ENCODE results near the gene ALDH2. TPM values are rescaled to one million over a fixed set of nuclear protein-coding genes. Genes with fewer than 3 reads are reported as not detected.

The ALDH2 gene
- polyA plus RNA-seq, 1 experiment = 48.8 TPM

DNA sequence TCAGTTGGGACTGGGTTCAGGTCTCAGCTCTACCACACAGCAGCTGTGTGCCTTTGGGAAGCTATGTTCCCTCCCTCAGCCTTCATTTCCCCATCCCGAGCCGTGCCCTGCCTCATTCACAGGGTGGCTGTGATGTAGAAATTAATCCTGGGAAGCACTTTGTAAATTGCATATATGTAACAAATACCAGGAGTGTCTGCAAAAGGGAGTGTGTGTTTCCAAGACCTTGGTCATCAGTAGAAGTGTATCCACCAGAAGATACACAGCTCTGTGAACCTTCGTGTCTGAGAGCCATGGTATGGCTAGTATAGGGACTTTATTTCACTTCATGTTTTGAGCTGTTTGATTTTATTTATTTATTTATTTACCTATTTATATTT lies 26.1 kb downstream of the ALDH2 start:
- Histone ChIP-seq H3K27me3 (ENCODE audit: control insufficient read depth, insufficient read depth, low read length) (no peaks in the 10 kb centered on the region), H3K4me3 (ENCODE audit: low read depth, low read length) (no peak overlapping the region), H3K36me3 (ENCODE audit: control insufficient read depth, insufficient read depth, low read length) (peaks cover 18% of the 10 kb centered on the region)
- CTCF ChIA-PET = interaction anchor here (1.2 to 2.1 kb wide), 2 partner anchors 23 to 39 kb away, joined by 5 to 8 read pairs; no protein-coding TSS in a partner anchor
- TF ChIP-seq, protein P1, sequence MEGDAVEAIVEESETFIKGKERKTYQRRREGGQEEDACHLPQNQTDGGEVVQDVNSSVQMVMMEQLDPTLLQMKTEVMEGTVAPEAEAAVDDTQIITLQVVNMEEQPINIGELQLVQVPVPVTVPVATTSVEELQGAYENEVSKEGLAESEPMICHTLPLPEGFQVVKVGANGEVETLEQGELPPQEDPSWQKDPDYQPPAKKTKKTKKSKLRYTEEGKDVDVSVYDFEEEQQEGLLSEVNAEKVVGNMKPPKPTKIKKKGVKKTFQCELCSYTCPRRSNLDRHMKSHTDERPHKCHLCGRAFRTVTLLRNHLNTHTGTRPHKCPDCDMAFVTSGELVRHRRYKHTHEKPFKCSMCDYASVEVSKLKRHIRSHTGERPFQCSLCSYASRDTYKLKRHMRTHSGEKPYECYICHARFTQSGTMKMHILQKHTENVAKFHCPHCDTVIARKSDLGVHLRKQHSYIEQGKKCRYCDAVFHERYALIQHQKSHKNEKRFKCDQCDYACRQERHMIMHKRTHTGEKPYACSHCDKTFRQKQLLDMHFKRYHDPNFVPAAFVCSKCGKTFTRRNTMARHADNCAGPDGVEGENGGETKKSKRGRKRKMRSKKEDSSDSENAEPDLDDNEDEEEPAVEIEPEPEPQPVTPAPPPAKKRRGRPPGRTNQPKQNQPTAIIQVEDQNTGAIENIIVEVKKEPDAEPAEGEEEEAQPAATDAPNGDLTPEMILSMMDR (IDR thresholded peaks at IDR 0.05; ENCODE audit: insufficient read depth, low read depth, low read length) = no peak
- DNase-seq (ENCODE audit: low read depth) = no peak
- POLR2A ChIA-PET = no interaction called here

GRCh38 chr12:111798182-111798581 lies 31.4 kb downstream of the ALDH2 start:
- POLR2A ChIA-PET = no interaction called here
- TF ChIP-seq, protein P1 (IDR thresholded peaks at IDR 0.05; ENCODE audit: insufficient read depth, low read depth, low read length) = no peak
- no peak for DNase-seq (ENCODE audit: low read depth)
- peaks cover 12% of the 10 kb centered on the region for H3K36me3 ChIP-seq (ENCODE audit: control insufficient read depth, insufficient read depth, low read length)
- H3K27me3 ChIP-seq (ENCODE audit: control insufficient read depth, insufficient read depth, low read length) = no peaks in the 10 kb centered on the region
- CTCF ChIA-PET = interaction anchor here (1.4 kb wide), 1 partner anchor 15 kb away, joined by 4 read pairs; no protein-coding TSS in a partner anchor
- no peak overlapping the region for H3K4me3 ChIP-seq (ENCODE audit: low read depth, low read length)

GRCh38 chr12:111799758-111800157 lies 33.0 kb downstream of the ALDH2 start:
- no peak overlapping the region for H3K4me3 ChIP-seq (ENCODE audit: low read depth, low read length)
- ChIA-PET CTCF (interaction anchor here (1.0 to 2.3 kb wide), 5 partner anchors 9 to 33 kb away, joined by 3 to 10 read pairs (median 4); partner anchors contain the start of gene ALDH2), POLR2A (no interaction called here)
- DNase-seq (ENCODE audit: low read depth) = no peak
- TF ChIP-seq, protein P1 (IDR thresholded peaks at IDR 0.05; ENCODE audit: insufficient read depth, low read depth, low read length) = no peak
- H3K27me3 ChIP-seq (ENCODE audit: control insufficient read depth, insufficient read depth, low read length) = no peaks in the 10 kb centered on the region
- peaks cover 14% of the 10 kb centered on the region for H3K36me3 ChIP-seq (ENCODE audit: control insufficient read depth, insufficient read depth, low read length)

- POLR2A ChIA-PET = no interaction called here
- Histone ChIP-seq H3K27me3 (ENCODE audit: control insufficient read depth, insufficient read depth, low read length) (no peaks in the 10 kb centered on the region), H3K4me3 (ENCODE audit: low read depth, low read length) (no peak overlapping the region), H3K36me3 (ENCODE audit: control insufficient read depth, insufficient read depth, low read length) (peaks cover 15% of the 10 kb centered on the region)
- CTCF ChIA-PET = no interaction called here
- TF ChIP-seq, protein P1 (IDR thresholded peaks at IDR 0.05; ENCODE audit: insufficient read depth, low read depth, low read length) = no peak
- DNase-seq (ENCODE audit: low read depth) = no peak
Observed at GRCh38 chr12:111803038-111803626, 36.4 kb downstream of the ALDH2 start.

GRCh38 chr12:111803851-111804250 lies 37.1 kb downstream of the ALDH2 start:
- Histone ChIP-seq H3K36me3 (ENCODE audit: control insufficient read depth, insufficient read depth, low read length) (peaks cover 13% of the 10 kb centered on the region), H3K4me3 (ENCODE audit: low read depth, low read length) (no peak overlapping the region), H3K27me3 (ENCODE audit: control insufficient read depth, insufficient read depth, low read length) (no peaks in the 10 kb centered on the region)
- ChIA-PET CTCF (interaction anchor here (1.2 kb wide), 1 partner anchor 9 kb away, joined by 3 read pairs; no protein-coding TSS in a partner anchor), POLR2A (no interaction called here)
- no peak for DNase-seq (ENCODE audit: low read depth)
- TF ChIP-seq, protein P1 (IDR thresholded peaks at IDR 0.05; ENCODE audit: insufficient read depth, low read depth, low read length) = no peak
